GM21576 (cell line): ENCODE measurements around the gene CACTIN.
"Not testable (repeated sequence)": the region's sequence is repeated elsewhere in the genome, so short reads cannot be mapped to it uniquely, and the experiment has no call there.

Experiments used
- ATAC-seq: cut with Tn5 transposase; IDR thresholded peaks from one replicate; pipeline ENCODE4 v1.9.1; 2021; ENCODE audit warnings: mild to moderate bottlenecking, moderate library complexity; ENCODE audit not compliant: unreplicated experiment

The CACTIN gene

GRCh38 chr19:3573162-3573857 lies 53.3 kb downstream of the CACTIN start:
- no peak for ATAC-seq

- no peak for ATAC-seq
Observed at GRCh38 chr19:3572855-3573161, 53.8 kb downstream of the CACTIN start, which contains the start of gene HMG20B. HMG20B (plus strand) TSS chr19:3572944; CDS start chr19:3573310, 366 bp downstream.

- ATAC-seq = peak; percentile 92
Observed at GRCh38 chr19:3572132-3572854, 54.3 kb downstream of the CACTIN start.

- no peak for ATAC-seq
Observed at GRCh38 chr19:3570606-3571011, 56.0 kb downstream of the CACTIN start.

- ATAC-seq = not testable (repeated sequence)
Observed at GRCh38 chr19:3570042-3570441, 56.5 kb downstream of the CACTIN start.

- ATAC-seq = no peak
Observed at GRCh38 chr19:3565139-3565538, 61.5 kb downstream of the CACTIN start.

GRCh38 chr19:3563709-3564524 lies 62.7 kb downstream of the CACTIN start:
- no peak for ATAC-seq
